ENCODE results near the gene ZNF697. TPM values are rescaled to one million over a fixed set of nuclear protein-coding genes. Genes with fewer than 3 reads are reported as not detected.

ZNF697 gene
- total RNA-seq, 2 donors from 2014 or later: 17.4 to 25.6 TPM

DNA sequence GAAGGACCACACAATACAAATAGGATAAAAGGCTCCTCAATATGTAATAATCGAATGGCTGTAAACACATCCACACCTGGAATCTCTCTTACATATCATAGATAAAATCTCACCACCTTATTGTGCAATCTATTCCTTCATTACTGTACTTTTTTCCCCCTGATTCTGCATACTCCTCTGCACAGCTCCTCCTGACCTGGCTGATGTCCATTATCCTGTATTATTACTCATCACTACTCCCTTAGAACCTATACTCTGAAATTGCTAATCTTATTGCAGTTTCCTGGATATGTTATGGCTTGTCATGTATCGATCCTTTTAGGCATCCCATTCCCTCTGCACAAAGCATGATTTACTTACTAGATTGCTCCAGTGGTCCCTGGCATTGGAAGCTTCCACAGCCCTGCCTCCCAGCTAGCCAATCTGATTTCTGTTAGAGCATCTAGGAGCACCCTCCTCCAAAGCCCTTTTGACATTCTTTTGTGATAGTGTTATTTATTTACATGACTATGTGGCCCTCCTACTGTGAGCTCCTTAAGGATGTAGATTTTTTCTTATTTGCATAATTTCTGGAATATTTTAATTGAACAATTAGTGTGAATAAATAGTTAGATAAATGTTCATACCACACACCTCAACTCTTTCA, 39.5 kb upstream of the ZNF697 start:
- Histone ChIP-seq H3K4me1 (replicated peaks) (peaks cover 7% of the 10 kb centered on the region), H3K27ac (peak overlapping the region in 1 of 2 donors; percentile 69), H3K36me3 (no peaks in the 10 kb centered on the region), H3K27me3 (replicated peaks; ENCODE audit: insufficient read depth) (no peaks in the 10 kb centered on the region), H3K4me3 (no peak overlapping the region), H3K9me3 (no peaks in the 10 kb centered on the region)
- intact Hi-C loops (cut with DNase I): no loop called here
- WGBS: 40% methylated on average over 2 of the region's 2 CpGs
- TF ChIP-seq, protein P1, sequence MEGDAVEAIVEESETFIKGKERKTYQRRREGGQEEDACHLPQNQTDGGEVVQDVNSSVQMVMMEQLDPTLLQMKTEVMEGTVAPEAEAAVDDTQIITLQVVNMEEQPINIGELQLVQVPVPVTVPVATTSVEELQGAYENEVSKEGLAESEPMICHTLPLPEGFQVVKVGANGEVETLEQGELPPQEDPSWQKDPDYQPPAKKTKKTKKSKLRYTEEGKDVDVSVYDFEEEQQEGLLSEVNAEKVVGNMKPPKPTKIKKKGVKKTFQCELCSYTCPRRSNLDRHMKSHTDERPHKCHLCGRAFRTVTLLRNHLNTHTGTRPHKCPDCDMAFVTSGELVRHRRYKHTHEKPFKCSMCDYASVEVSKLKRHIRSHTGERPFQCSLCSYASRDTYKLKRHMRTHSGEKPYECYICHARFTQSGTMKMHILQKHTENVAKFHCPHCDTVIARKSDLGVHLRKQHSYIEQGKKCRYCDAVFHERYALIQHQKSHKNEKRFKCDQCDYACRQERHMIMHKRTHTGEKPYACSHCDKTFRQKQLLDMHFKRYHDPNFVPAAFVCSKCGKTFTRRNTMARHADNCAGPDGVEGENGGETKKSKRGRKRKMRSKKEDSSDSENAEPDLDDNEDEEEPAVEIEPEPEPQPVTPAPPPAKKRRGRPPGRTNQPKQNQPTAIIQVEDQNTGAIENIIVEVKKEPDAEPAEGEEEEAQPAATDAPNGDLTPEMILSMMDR (IDR thresholded peaks at IDR 0.05): no peak
- no peak for DNase-seq (ENCODE audit: low spot score)

GRCh38 chr1:119686661-119687060, 38.6 kb upstream of the ZNF697 start:
- Histone ChIP-seq H3K4me3 (no peak overlapping the region), H3K27ac (peak overlapping the region; percentile 59 to 69), H3K9me3 (no peaks in the 10 kb centered on the region), H3K4me1 (replicated peaks) (peaks cover 7% of the 10 kb centered on the region), H3K36me3 (no peaks in the 10 kb centered on the region), H3K27me3 (replicated peaks; ENCODE audit: insufficient read depth) (no peaks in the 10 kb centered on the region)
- TF ChIP-seq, protein P1 (IDR thresholded peaks at IDR 0.05): no peak
- peak; percentile 90 for TF ChIP-seq POLR2AphosphoS5 (IDR thresholded peaks at IDR 0.05)
- intact Hi-C loops (cut with DNase I): no loop called here
- 66% methylated on average over 3 of the region's 3 CpGs for WGBS
- DNase-seq (ENCODE audit: low spot score): peak; percentile 88

- H3K9me3 ChIP-seq: no peaks in the 10 kb centered on the region
- peaks cover 7% of the 10 kb centered on the region for H3K4me1 ChIP-seq (replicated peaks)
- intact Hi-C loops (cut with DNase I): no loop called here
- TF ChIP-seq POLR2A (IDR thresholded peaks at IDR 0.05) (no peak), POLR2AphosphoS5 (IDR thresholded peaks at IDR 0.05) (no peak)
- TF ChIP-seq, protein P1 (IDR thresholded peaks at IDR 0.05): no peak
- no peak overlapping the region for H3K4me3 ChIP-seq
- WGBS: 43% methylated on average over 1 of the region's 1 CpG
- no peaks in the 10 kb centered on the region for H3K27me3 ChIP-seq (replicated peaks; ENCODE audit: insufficient read depth)
- no peak overlapping the region for H3K27ac ChIP-seq
- DNase-seq (ENCODE audit: low spot score): no peak
- H3K36me3 ChIP-seq: no peaks in the 10 kb centered on the region
Observed at GRCh38 chr1:119683893-119684292, 35.8 kb upstream of the ZNF697 start.

GRCh38 chr1:119682141-119682540, 34.1 kb upstream of the ZNF697 start:
- TF ChIP-seq POLR2AphosphoS5 (IDR thresholded peaks at IDR 0.05): no peak
- no peak for TF ChIP-seq POLR2A (IDR thresholded peaks at IDR 0.05)
- TF ChIP-seq, protein P1 (IDR thresholded peaks at IDR 0.05): no peak
- intact Hi-C loops (cut with DNase I): no loop called here
- DNase-seq (ENCODE audit: low spot score): no peak
- Histone ChIP-seq H3K27ac (no peak overlapping the region), H3K27me3 (replicated peaks; ENCODE audit: insufficient read depth) (no peaks in the 10 kb centered on the region), H3K4me1 (replicated peaks) (peaks cover under 1% of the 10 kb centered on the region), H3K36me3 (no peaks in the 10 kb centered on the region), H3K9me3 (no peaks in the 10 kb centered on the region), H3K4me3 (no peak overlapping the region)

DNA sequence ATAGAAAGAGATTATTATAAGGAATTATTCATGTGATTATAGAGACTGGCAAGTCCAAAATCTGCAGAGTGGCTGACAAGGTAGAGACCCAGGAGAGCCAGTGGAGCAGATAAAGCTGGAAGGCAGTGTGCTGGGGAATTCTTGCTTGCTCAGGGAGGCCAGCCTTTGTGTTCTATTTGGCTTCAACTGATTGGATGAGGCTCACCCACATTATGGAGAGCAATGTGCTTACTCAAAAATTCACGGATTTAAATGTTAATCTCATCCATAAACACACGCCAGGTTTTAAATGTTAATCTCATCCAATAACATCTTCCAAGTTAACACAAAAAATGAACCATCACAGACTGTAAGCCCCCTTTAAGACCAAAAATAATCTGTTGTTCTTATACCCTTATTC, 33.5 kb upstream of the ZNF697 start:
- Histone ChIP-seq H3K9me3 (no peaks in the 10 kb centered on the region), H3K4me3 (no peak overlapping the region), H3K27me3 (replicated peaks; ENCODE audit: insufficient read depth) (no peaks in the 10 kb centered on the region), H3K4me1 (replicated peaks) (no peaks in the 10 kb centered on the region), H3K27ac (no peak overlapping the region), H3K36me3 (no peaks in the 10 kb centered on the region)
- no peak for DNase-seq (ENCODE audit: low spot score)
- intact Hi-C loops (cut with DNase I): no loop called here
- WGBS: 94% methylated on average over 2 of the region's 2 CpGs
- TF ChIP-seq POLR2AphosphoS5 (IDR thresholded peaks at IDR 0.05): no peak
- no peak for TF ChIP-seq POLR2A (IDR thresholded peaks at IDR 0.05)
- TF ChIP-seq, protein P1 (IDR thresholded peaks at IDR 0.05): no peak

Measured in prostate gland (tissue), 2 donors.